Endothelial cell (in vitro differentiated cells): ENCODE measurements around the gene LRCOL1. TPM values are rescaled to one million over a fixed set of nuclear protein-coding genes. Genes with fewer than 3 reads are reported as not detected.

Source experiments
- DNase-seq: peaks from one replicate; pipeline ENCODE4 v3.0.0; 2021; ENCODE audit warnings: low spot score
- H3K27ac Mint-ChIP-seq: one replicate; pipeline ENCODE4 v1.8.0; 2021; ENCODE audit warnings: mixed read lengths, inconsistent platforms; ENCODE audit not compliant: unreplicated experiment
- H3K27me3 Mint-ChIP-seq: one replicate; pipeline ENCODE4 v1.8.0; 2021; ENCODE audit warnings: mild to moderate bottlenecking, moderate library complexity, mixed read lengths, inconsistent platforms; ENCODE audit not compliant: unreplicated experiment
- H3K36me3 Mint-ChIP-seq: one replicate; pipeline ENCODE4 v1.8.0; 2021; ENCODE audit warnings: mild to moderate bottlenecking, low read depth, mixed read lengths, inconsistent platforms; ENCODE audit not compliant: unreplicated experiment
- H3K4me1 Mint-ChIP-seq: one replicate; pipeline ENCODE4 v1.8.0; 2021; ENCODE audit warnings: mild to moderate bottlenecking, mixed read lengths, inconsistent platforms; ENCODE audit not compliant: unreplicated experiment
- H3K4me3 Mint-ChIP-seq: one replicate; pipeline ENCODE4 v1.8.0; 2021; ENCODE audit warnings: mild to moderate bottlenecking, mixed read lengths, inconsistent platforms; ENCODE audit not compliant: unreplicated experiment
- H3K9me3 Mint-ChIP-seq: one replicate; pipeline ENCODE4 v1.8.0; 2021; ENCODE audit warnings: mixed read lengths, inconsistent platforms; ENCODE audit not compliant: unreplicated experiment
- total RNA-seq: library from RNA; stranded (reverse); fragmentation: NEBNext Ultra II Directional; extraction: Animal tissue kit (Norgen Biotek cat#: 25700); gene quantifications from one replicate; pipeline ENCODE4 v1.2.1, GENCODE V29; 2021; ENCODE audit not compliant: unreplicated experiment
- TF ChIP-seq, protein P1 (sequence below): fragments of 200-600 bp; sonication (generic); IDR thresholded peaks from one replicate; pipeline ENCODE4 v1.5.0; 2021; ENCODE audit warnings: antibody characterized with exemption; ENCODE audit not compliant: unreplicated experiment

Gene LRCOL1
- total RNA-seq, 1 donor from 2014 or later: not detected

DNA sequence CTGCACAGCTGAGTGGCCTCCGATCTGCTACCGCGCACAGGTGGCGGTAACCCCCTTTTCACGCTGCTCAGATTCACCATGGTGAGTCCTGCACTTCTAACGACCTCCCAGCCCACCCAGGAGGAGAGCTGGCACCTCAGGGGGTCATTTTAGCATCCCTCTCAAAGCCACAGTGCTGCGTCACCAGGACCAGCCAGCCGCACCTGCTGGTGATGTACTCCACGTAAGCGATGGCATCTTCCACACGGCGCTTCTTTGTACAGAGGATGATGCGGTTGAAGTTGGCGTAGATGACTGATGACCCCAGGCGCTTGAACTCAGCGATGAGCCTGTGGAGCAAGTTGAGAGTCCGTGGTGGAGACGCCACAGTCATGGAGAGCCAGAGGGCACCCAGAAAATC lies 27.4 kb upstream of the LRCOL1 start:
- peaks cover 4% of the 10 kb centered on the region for H3K4me1 Mint-ChIP-seq
- peaks cover 23% of the 10 kb centered on the region for H3K27me3 Mint-ChIP-seq
- no peaks in the 10 kb centered on the region for H3K9me3 Mint-ChIP-seq
- no peak for DNase-seq
- no peak overlapping the region for H3K4me3 Mint-ChIP-seq
- H3K36me3 Mint-ChIP-seq: peaks cover 74% of the 10 kb centered on the region
- TF ChIP-seq, protein P1, sequence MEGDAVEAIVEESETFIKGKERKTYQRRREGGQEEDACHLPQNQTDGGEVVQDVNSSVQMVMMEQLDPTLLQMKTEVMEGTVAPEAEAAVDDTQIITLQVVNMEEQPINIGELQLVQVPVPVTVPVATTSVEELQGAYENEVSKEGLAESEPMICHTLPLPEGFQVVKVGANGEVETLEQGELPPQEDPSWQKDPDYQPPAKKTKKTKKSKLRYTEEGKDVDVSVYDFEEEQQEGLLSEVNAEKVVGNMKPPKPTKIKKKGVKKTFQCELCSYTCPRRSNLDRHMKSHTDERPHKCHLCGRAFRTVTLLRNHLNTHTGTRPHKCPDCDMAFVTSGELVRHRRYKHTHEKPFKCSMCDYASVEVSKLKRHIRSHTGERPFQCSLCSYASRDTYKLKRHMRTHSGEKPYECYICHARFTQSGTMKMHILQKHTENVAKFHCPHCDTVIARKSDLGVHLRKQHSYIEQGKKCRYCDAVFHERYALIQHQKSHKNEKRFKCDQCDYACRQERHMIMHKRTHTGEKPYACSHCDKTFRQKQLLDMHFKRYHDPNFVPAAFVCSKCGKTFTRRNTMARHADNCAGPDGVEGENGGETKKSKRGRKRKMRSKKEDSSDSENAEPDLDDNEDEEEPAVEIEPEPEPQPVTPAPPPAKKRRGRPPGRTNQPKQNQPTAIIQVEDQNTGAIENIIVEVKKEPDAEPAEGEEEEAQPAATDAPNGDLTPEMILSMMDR: no peak
- no peak overlapping the region for H3K27ac Mint-ChIP-seq

DNA sequence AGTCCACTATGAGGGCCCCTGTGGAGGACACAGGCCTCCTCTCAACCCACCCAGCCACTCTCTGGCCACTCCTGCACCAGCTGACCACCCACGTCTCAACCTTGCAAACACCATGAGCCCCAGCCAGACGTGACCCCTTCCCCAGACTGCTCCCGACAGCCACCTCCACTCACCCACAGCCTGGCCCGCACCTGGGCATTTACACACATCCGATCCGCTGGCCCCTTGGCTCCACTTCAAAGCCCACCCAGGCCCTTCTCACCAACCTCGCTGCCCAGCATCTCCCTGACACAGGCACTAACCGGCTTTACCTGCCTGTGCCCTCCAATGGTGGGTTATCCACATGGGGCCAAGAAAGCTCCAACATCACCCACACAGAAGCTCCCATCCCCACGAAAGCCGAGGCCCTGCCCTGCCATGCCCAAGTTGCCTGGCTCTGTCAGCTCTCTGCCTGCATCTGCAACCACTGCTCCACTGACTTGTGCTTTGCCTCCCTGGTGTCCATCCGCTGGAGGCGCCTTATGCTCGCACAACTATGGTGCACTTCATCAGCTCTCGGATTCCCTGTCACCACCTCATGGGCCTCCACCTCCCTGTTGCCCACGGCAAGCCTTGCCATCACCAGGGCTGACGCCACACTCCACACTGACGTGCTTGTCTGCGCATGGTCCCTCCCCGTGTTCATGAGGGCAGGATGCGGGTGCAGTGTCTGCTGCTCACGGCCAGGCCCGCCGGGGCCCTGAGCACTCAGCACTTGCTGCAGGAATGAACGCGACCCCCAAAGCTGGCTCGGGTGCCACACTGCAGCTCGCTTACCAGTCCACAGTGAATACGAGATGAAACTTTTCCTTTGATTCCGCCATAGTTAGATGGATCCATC lies 24.9 kb upstream of the LRCOL1 start:
- H3K36me3 Mint-ChIP-seq: peaks cover 79% of the 10 kb centered on the region
- H3K27me3 Mint-ChIP-seq: peaks cover 20% of the 10 kb centered on the region
- peak overlapping the region; percentile 52 for H3K27ac Mint-ChIP-seq
- DNase-seq: no peak
- peaks cover 4% of the 10 kb centered on the region for H3K4me1 Mint-ChIP-seq
- no peaks in the 10 kb centered on the region for H3K9me3 Mint-ChIP-seq
- TF ChIP-seq, protein P1: no peak
- peak overlapping the region; percentile 71 for H3K4me3 Mint-ChIP-seq

DNA sequence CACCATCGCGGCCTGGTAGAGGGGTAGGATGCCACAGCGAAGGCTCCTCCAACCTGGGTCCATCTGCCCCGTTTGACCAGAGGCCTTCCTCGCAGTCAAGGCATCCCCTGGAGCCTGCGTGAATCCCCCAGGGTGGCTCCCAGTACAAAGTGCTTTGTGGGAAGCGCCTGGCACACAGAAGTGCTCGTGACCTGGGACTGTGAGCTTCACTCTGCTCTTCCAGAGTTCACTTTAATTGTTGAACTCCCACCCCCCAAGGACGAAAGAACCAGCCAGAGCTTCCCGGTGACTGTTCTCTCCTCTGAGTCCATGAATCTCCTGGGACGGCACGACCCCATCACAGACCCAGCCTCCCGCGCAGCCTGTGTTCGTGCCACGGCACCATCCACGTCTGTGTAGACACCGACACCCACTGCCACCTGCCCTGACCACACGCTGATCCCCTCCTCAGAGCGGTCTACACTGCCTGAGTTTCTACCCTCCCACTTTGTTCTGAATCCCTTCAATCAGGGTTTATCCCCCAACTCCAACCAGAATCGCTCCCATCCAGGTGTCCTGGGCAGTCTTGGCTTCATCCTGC lies 24.1 kb upstream of the LRCOL1 start:
- TF ChIP-seq, protein P1: no peak
- Mint-ChIP-seq H3K4me3 (peak overlapping the region; percentile 71), H3K4me1 (peaks cover 4% of the 10 kb centered on the region), H3K36me3 (peaks cover 87% of the 10 kb centered on the region), H3K9me3 (no peaks in the 10 kb centered on the region), H3K27ac (no peak overlapping the region), H3K27me3 (peaks cover 19% of the 10 kb centered on the region)
- DNase-seq: no peak

DNA sequence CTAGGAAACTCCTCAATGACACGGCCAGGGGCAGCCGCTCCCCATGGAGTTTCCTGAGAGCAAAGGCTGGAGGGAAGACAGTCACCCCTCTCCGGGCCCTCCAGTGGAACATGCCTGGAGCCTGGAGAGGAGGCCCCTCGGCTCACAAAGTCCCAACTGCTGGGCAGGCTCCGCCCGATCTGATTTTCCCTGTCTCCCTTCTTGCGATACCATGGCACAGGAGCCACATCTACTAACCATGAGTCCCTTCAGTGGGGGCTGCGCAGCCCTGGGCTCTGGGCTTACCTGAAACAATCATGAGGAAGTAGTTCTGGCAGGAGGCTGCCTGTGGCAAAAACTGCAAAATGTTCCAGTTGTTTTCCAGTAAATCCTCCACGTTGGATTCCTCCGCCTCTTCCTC lies 23.5 kb upstream of the LRCOL1 start:
- Mint-ChIP-seq H3K27ac (no peak overlapping the region), H3K9me3 (no peaks in the 10 kb centered on the region), H3K27me3 (peaks cover 18% of the 10 kb centered on the region), H3K4me1 (peaks cover 4% of the 10 kb centered on the region), H3K36me3 (peaks cover 85% of the 10 kb centered on the region), H3K4me3 (no peak overlapping the region)
- no peak for DNase-seq
- TF ChIP-seq, protein P1: no peak

DNA sequence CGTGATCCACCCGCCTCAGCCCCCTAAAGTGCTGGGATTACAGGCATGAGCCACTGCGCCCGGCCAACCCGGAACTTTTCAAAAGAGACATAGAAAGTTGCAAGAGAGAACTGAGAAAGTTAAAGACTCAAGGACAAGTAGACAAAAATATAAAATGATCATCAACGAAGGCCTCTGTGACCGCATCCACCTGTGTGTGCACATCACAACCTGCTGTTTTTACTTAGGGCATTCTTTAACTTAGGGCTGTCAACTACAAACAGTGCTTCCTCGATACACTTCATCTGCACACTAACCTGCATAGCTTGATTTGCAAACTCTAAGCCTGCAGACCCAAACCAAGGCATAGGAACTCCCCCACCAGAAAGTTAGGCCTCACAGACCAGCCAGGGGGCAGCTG lies 23.0 kb upstream of the LRCOL1 start:
- no peaks in the 10 kb centered on the region for H3K9me3 Mint-ChIP-seq
- TF ChIP-seq, protein P1: no peak
- peaks cover 84% of the 10 kb centered on the region for H3K36me3 Mint-ChIP-seq
- no peak for DNase-seq
- H3K27ac Mint-ChIP-seq: no peak overlapping the region
- H3K27me3 Mint-ChIP-seq: peaks cover 14% of the 10 kb centered on the region
- H3K4me3 Mint-ChIP-seq: peak overlapping the region; percentile 11
- peaks cover 4% of the 10 kb centered on the region for H3K4me1 Mint-ChIP-seq
